Ovary (tissue), 3 donors: ENCODE results near the gene ACVR1.

Source experiments
- EP300 ChIP-seq: sonication (generic); formaldehyde crosslinking; IDR thresholded peaks from one replicate; pipeline ENCODE4 v1.6.1; 2017; ENCODE audit warnings: antibody characterized with exemption
- POLR2A ChIP-seq: fragments of 450-650 bp; IDR thresholded peaks from one replicate; pipeline ENCODE4 v1.6.1; 2017; ENCODE audit warnings: antibody characterized with exemption, mild to moderate bottlenecking, moderate library complexity
- TF ChIP-seq, protein P1 (sequence below), 3 donors: fragments of 450-650 bp in 2 of 3; fragments of 200-600 bp in 1 of 3; IDR thresholded peaks; one replicate each; pipeline versions ENCODE4 v1.5.1 to v1.8.0; 2016 to 2022; ENCODE audit warnings: antibody characterized with exemption in 3 of 3, mild to moderate bottlenecking in 1 of 3
- donor health status: DM: no; HTN: no; CAD: no.

DNA sequence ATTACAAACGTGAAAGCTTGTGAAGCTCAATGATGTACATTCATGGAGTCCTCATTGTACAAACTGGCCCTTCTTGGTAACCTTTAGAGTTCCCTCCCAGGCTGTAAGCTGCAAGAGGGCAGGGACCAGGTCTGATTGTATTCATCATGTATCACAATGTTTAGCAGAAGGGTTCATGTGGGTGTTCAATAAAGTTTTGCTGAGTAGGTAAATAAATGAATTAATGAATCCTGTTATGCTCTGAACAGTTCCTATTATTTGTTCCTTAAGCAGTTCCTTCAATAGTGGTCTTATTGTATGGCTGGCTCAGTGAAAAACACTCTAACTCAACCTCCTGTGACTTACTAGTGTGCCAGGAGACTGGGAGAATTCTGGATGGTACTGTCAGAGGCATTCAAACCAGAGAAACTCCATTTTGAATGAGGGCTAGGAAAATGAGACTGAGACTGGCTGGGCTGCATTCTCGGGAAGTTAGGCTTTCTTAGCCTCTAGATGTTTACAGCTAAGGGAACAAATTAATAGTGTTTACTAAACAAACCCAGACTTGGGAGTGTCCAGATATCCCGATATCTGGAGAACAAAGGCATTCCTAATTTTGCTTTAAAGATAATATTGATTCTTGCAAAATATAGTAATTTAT, 1.8 kb upstream of the ACVR1 start:
- TF ChIP-seq, protein P1, sequence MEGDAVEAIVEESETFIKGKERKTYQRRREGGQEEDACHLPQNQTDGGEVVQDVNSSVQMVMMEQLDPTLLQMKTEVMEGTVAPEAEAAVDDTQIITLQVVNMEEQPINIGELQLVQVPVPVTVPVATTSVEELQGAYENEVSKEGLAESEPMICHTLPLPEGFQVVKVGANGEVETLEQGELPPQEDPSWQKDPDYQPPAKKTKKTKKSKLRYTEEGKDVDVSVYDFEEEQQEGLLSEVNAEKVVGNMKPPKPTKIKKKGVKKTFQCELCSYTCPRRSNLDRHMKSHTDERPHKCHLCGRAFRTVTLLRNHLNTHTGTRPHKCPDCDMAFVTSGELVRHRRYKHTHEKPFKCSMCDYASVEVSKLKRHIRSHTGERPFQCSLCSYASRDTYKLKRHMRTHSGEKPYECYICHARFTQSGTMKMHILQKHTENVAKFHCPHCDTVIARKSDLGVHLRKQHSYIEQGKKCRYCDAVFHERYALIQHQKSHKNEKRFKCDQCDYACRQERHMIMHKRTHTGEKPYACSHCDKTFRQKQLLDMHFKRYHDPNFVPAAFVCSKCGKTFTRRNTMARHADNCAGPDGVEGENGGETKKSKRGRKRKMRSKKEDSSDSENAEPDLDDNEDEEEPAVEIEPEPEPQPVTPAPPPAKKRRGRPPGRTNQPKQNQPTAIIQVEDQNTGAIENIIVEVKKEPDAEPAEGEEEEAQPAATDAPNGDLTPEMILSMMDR (IDR thresholded peaks at IDR 0.05): no peak
- TF ChIP-seq POLR2A: no peak
- TF ChIP-seq EP300: no peak
